Bronchial epithelial cell (primary cell): Measurements from ENCODE around the gene CILP2. TPM values are rescaled to one million over a fixed set of nuclear protein-coding genes. Genes with fewer than 3 reads are reported as not detected.

Experiments
- DNase-seq: peaks from one replicate; pipeline ENCODE4 v3.0.0-alpha.2; 2010; ENCODE audit warnings: low read depth
- FAIRE-seq: peaks from 2 replicates; lab custom pipeline; 2011; peaks lifted over from hg19 to GRCh38; lab: Jason Lieb, UNC
- H3K27me3 ChIP-seq: 2 replicates; pipeline ENCODE4 v1.5.1; 2011; ENCODE audit warnings: low read length; ENCODE audit not compliant: control insufficient read depth, insufficient read depth
- H3K36me3 ChIP-seq: 2 replicates; pipeline ENCODE4 v1.5.1; 2011; ENCODE audit warnings: low read length; ENCODE audit not compliant: control insufficient read depth, insufficient read depth
- H3K4me3 ChIP-seq: 2 replicates; pipeline ENCODE4 v1.5.1; 2011; ENCODE audit warnings: mild to moderate bottlenecking, low read depth, low read length, control low read depth
- total RNA-seq: library from RNA; depleted of rRNA; stranded (reverse); fragments of >200 nt; gene quantifications from 2 replicates; pipeline ENCODE4 v1.2.1, GENCODE V29; 2014
- TF ChIP-seq, protein P1 (sequence below): IDR thresholded peaks from 2 replicates; pipeline ENCODE4 v1.5.1; 2011; ENCODE audit warnings: mild to moderate bottlenecking, moderate library complexity, low read length, control low read depth, inconsistent platforms; ENCODE audit not compliant: insufficient read depth, severe bottlenecking

Gene CILP2, protein sequence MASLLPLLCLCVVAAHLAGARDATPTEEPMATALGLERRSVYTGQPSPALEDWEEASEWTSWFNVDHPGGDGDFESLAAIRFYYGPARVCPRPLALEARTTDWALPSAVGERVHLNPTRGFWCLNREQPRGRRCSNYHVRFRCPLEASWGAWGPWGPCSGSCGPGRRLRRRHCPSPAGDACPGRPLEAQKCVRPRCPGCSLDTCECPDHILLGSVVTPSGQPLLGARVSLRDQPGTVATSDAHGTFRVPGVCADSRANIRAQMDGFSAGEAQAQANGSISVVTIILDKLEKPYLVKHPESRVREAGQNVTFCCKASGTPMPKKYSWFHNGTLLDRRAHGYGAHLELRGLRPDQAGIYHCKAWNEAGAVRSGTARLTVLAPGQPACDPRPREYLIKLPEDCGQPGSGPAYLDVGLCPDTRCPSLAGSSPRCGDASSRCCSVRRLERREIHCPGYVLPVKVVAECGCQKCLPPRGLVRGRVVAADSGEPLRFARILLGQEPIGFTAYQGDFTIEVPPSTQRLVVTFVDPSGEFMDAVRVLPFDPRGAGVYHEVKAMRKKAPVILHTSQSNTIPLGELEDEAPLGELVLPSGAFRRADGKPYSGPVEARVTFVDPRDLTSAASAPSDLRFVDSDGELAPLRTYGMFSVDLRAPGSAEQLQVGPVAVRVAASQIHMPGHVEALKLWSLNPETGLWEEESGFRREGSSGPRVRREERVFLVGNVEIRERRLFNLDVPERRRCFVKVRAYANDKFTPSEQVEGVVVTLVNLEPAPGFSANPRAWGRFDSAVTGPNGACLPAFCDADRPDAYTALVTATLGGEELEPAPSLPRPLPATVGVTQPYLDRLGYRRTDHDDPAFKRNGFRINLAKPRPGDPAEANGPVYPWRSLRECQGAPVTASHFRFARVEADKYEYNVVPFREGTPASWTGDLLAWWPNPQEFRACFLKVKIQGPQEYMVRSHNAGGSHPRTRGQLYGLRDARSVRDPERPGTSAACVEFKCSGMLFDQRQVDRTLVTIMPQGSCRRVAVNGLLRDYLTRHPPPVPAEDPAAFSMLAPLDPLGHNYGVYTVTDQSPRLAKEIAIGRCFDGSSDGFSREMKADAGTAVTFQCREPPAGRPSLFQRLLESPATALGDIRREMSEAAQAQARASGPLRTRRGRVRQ
- total RNA-seq: under 0.01 and 0.13 TPM in 2 replicates

DNA sequence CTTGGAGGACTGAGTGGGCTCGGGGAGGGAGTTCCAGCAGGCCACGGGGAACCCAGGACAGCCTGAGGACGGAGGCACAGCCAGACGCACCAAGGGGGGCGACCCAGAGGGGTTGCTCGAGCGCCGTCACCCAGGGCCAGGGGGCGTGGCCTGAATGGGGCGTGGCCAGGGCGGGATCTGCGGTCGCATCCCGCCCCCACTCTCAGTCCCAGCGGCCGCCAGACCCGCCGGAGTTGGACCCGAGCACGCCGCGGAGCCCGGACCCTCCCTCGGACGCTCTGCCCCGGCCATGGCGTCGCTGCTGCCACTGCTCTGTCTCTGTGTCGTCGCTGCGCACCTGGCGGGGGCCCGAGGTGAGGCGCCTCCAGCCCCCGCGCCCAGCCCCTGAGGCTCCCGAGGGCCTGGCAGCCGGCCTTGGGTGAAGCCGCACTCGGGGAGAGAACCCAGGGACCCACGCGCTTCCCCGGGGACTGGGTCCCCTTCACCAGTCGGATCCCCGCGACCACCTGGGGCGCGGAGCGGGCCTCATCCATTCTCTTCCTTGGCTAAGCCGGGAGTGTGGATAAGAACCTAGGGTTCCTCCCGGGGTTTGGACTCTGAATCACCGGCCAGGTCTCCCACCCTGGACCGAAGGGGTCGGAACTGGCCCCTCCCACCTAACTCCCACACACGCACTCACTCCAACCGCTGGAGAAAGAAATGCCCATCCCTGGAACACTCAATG, at the start of gene CILP2:
Gene CILP2 (plus strand): TSS at position 205 of the 724 bp plus-strand sequence. CDS start 85 bp downstream, at position 290.
- H3K27me3 ChIP-seq: peaks cover 18% of the 10 kb centered on the region
- peak within 1 kb of the TSS; percentile 15 for H3K4me3 ChIP-seq
- FAIRE-seq (no peak), DNase-seq (no peak)
- H3K36me3 ChIP-seq: no peaks in the 10 kb centered on the region
- TF ChIP-seq, protein P1, sequence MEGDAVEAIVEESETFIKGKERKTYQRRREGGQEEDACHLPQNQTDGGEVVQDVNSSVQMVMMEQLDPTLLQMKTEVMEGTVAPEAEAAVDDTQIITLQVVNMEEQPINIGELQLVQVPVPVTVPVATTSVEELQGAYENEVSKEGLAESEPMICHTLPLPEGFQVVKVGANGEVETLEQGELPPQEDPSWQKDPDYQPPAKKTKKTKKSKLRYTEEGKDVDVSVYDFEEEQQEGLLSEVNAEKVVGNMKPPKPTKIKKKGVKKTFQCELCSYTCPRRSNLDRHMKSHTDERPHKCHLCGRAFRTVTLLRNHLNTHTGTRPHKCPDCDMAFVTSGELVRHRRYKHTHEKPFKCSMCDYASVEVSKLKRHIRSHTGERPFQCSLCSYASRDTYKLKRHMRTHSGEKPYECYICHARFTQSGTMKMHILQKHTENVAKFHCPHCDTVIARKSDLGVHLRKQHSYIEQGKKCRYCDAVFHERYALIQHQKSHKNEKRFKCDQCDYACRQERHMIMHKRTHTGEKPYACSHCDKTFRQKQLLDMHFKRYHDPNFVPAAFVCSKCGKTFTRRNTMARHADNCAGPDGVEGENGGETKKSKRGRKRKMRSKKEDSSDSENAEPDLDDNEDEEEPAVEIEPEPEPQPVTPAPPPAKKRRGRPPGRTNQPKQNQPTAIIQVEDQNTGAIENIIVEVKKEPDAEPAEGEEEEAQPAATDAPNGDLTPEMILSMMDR: no peak

DNA sequence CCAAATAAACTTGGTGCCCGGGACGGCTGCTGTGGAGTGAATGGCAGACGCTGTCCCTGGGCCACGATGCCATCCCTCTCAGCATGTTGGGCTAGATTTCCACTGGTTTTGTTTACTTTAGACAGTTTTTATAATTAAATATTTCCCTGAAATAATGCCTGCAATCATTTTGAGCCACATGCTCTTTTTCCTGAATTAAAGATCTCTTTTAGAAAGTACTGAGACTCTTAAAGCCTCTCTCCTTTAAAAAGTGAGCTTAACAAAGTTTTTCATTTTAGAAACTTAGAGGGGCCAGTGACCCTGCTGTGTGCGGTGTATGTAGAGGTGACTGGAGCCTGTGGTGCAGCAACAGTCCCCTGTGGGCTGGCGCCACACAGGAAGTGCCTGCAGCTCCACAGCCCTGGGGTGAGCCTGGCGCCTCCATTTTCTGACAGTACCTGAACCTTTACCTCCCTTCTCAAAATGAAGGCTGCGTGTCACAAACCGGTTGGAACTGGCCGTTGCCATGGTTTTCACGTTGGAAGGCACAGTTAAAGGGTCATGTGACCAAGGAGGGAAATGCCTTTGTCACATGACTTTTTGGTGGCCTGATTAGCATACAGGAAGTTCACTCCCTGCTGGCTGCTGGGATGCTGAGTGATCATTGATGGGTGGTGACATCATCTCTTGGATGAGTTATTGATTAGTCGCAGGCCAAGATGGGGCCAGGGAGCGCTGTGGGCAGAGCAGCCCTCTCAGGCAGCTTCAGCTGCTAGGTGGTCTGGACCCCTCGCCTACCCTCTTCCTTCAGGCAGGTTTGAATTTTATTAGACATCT, 49.0 kb upstream of the CILP2 start:
- Histone ChIP-seq H3K4me3 (no peak overlapping the region), H3K27me3 (no peaks in the 10 kb centered on the region), H3K36me3 (peaks cover 24% of the 10 kb centered on the region)
- peak; percentile 86 for DNase-seq
- peak; percentile 66 for FAIRE-seq
- TF ChIP-seq, protein P1: no peak

DNA sequence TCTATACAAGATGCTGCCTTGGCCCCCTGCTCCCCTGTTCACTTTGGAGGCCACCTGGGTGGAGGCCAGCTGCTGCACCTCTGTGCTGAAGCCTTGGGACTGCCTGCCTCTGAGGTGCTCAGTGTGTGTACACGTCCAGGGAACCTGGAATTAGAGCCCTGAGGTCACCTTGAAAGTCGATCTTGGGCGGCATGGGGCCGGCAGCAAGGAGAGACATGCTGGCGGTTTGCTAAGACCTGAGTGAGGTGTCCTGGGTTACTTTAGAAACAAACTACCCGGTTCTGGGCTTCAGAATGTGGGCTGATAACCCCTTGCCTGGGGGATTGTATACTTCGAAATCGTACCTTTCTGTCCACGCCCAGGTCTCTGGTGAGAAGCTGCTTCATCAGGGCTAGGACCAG, 48.3 kb upstream of the CILP2 start:
- FAIRE-seq (no peak), DNase-seq (no peak)
- peaks cover 30% of the 10 kb centered on the region for H3K36me3 ChIP-seq
- TF ChIP-seq, protein P1: no peak
- H3K27me3 ChIP-seq: no peaks in the 10 kb centered on the region
- H3K4me3 ChIP-seq: no peak overlapping the region

DNA sequence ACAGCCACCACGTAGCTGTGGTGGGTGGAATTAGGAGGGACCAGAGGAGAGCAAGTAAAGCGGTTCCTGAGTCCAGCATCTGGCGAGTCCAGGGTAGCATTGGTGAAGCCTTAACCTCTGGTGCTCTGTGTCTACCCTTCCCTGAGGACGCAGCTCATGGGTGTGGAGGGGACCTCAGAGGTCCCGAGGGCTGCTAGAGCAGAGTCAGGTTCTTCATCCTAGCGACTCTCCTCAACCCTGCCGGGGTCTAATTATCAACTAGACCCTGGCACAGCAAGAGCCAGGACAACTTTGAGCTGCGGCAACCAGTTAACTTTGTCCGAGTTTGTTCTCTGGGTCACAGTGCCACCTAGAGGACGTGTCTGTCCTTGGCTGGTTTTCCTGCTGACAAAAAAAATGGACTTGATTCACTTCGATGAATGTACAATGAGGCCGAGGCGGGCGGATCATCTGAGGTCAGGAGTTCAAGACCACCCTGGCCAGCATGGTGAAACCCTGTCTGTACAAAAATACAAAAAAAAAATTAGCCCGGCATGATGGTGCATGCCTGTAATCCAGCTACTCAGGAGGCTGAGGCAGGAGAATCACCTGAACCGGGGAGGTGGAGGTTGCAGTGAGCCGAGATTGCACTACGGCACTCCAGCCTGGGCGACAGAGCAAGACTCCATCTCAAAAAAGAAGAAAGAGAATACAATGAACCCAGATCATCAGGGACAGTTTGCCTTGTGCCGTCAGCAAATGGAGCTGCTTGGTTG, 47.7 kb upstream of the CILP2 start:
- TF ChIP-seq, protein P1: peak; percentile 83
- peak; percentile 73 for DNase-seq
- Histone ChIP-seq H3K27me3 (no peaks in the 10 kb centered on the region), H3K4me3 (no peak overlapping the region), H3K36me3 (peaks cover 30% of the 10 kb centered on the region)
- peak; percentile 64 for FAIRE-seq
